NCI-H446 treated with DMSO at 0.1 percent for 48 hours (cell line): Measurements from ENCODE around the gene PIGX.

ENCODE experiments used
- DNase-seq: peaks from one replicate; lab custom pipeline; 2025; lab: John Stamatoyannopoulos, UW

Gene PIGX

GRCh38 chr3:196757876-196758739 is 45.9 kb downstream of the PIGX start:
- no peak for DNase-seq

- no peak for DNase-seq
Measured at GRCh38 chr3:196763179-196763578, 51.0 kb downstream of the PIGX start.

- no peak for DNase-seq
Measured at GRCh38 chr3:196765454-196765853, 53.3 kb downstream of the PIGX start.

- no peak for DNase-seq
Measured at GRCh38 chr3:196771067-196771466, 58.9 kb downstream of the PIGX start.

DNA sequence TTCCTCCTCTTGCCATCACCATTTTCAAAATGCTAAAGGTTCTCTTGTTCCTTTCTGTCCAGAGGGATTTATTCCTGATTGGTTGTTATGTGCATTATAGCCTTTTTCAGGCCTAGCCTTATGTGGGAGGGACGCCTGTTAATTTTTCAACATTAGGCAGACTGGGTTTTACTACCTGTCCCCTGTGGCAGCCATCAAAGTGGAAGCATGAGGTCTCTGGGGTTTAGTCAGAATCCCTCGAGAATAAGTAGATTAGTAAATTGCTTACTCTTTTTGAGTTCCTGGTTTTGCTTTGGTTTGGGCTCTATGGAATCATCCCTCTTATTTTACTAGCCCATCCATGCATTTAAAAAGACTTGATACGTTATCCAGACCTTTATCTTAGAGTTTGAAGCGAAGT is 59.9 kb downstream of the PIGX start:
- DNase-seq, result no peak

DNA sequence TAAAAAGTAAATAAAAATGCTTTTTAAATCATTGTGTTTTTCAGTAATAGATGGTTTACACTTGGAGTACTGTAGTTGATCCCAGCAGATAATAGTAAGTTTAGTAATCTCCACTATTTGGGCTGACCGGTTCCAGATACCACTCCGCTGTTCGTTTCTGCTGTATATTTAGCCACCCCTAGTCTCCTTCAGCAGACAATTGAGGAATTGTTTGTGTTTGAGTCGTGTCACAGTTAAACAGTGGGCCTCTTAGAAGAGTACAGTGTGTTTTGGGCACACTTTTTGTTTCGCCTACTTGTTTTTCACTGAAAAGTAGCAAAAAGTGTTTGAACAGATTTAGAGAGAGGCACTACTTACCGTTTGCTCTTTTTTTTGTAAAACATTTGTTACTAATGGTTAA is 60.7 kb downstream of the PIGX start:
- no peak for DNase-seq

DNA sequence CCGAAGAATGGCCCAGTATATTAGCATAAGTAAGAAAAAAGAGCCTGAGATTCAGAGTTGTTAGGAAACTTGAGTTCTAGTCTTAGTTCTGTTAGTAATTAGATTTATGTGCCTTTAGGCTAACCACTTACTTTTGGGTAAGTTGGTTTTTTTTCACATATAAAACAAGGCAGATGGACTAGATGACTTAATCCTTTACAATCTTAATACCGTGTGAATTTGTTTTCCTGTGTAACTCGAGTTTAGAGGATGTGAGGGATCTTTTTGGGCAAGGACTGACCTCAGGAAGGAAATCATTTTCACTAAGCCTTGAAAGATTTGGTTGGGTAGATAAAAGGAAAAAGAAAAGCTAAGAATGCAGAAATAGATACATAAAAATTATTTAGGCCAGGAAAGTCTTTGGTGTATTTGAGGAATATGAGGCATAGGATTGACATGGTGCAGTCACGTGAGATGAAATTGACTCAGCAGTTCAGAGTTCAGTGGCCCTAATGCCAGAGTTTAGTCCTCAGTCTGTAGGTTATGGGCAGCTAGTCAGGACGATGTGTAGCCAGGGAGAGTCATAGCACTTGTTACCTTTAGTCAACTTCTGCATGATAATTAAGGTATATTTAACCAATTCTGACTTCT is 62.1 kb downstream of the PIGX start:
- DNase-seq, result no peak

DNA sequence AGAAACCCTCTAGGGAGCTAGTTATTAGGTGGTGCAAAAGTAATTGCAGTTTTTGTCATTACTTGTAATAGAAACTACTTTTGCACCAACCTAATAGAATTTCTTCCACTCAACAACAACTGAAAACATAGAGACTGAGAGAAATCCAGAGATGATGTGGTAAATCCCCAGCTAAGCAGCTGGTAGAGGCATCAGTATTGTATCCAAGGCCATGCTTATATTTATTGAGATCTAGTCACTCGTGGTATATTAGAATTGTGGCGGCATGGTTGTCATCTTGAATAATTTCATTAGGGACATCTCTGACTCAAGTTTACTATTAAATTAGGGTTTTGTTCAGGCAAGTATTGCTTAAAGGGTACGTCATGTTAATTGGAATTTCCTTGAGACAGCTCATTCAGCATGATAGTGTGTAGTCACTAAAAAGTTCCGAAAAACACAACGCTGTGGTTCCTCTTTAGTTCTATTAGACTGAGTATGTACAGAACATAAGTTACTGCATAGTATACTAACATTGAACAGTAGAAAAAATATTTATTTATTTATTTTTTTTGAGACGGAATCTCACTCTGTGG is 62.8 kb downstream of the PIGX start:
- DNase-seq, result no peak

- DNase-seq, result no peak
Measured at GRCh38 chr3:196775938-196776337, 63.8 kb downstream of the PIGX start.

DNA sequence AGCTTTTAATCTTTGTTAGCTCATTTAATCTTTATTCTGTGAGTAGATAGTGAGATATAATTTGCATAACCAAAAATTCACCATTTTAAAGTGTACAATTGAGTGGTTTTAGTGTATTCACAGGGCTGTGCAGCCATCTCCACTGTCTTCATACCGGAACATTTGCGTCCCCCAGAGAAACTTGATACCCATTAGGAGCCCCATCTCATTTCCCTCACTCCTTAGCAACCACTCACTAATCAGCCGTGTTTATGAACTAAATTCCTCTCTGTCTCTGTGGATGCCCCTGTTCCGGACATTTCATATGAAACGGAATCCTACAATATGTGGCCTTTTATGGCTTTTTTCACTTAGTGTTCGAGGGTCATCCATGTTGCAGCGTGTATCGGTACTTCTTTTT is 65.7 kb downstream of the PIGX start:
- no peak for DNase-seq

DNA sequence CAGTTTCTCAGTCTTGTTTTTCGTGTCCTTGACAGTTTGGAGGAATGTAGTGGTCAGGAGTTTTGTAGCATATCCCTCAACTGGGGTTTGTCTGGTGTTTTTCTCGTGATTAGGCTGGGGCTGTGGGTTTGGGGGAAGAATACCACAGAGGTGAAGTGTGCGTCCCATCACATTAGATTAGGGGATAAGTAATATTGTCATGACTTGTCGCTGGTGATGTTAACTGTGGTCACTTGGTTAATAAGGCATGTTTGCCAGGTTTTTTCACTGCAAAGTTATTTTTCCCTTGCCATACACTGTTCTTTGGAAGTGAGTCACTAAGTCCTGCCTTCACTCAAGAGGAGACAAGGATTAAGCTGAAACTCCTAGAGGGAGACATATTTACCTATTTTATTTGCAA is 66.6 kb downstream of the PIGX start:
- no peak for DNase-seq

GRCh38 chr3:196782511-196782910 is 70.3 kb downstream of the PIGX start:
- no peak for DNase-seq
